ENCODE measurements around the gene ELL3. TPM values are rescaled to one million over a fixed set of nuclear protein-coding genes. Genes with fewer than 3 reads are reported as not detected.

Gene ELL3
- total and polyA plus RNA-seq, 10 of the 15 experiments (the other 5 are each of a cell fraction or from before 2014, with no cell fraction given) = 12.9 to 30.3 (median 20.2) TPM

GRCh38 chr15:43776101-43776717 is 557 bp downstream of the ELL3 start (continued):
- TF ChIP-seq SP1 (IDR thresholded peaks at IDR 0.05; ENCODE audit: low read depth, low read length) (peak; percentile 32), RFX5 (IDR thresholded peaks at IDR 0.05; ENCODE audit: low read depth, low read length) (no peak), SREBF2 (IDR thresholded peaks at IDR 0.05; ENCODE audit: low read length) (no peak), TBL1XR1 (IDR thresholded peaks at IDR 0.05; ENCODE audit: low read depth, low read length) (peak; percentile 79), CHD2 (IDR thresholded peaks at IDR 0.05; ENCODE audit: borderline replicate concordance, low read depth, low read length) (peak; percentile 69), SKIL (IDR thresholded peaks at IDR 0.05; ENCODE audit: low read depth, poor library complexity, severe bottlenecking) (peak; percentile 64), POLR2A (IDR thresholded peaks at IDR 0.05; ENCODE audit: low read depth, low read length) (peak; percentile 79), MYB (IDR thresholded peaks at IDR 0.05; ENCODE audit: borderline replicate concordance, low read depth, low read length) (no peak), ZNF687 (IDR thresholded peaks at IDR 0.05) (peak; percentile 49; the same call in 1 of the 2 replicates), KLF5 (IDR thresholded peaks at IDR 0.05; ENCODE audit: partially characterized antibody) (peak; percentile 42), CREB1 (IDR thresholded peaks at IDR 0.05; ENCODE audit: low read depth) (0 out of 2 replicates have a peak, but pooled peaks have one; percentile 48), SUPT20H (IDR thresholded peaks at IDR 0.05; ENCODE audit: borderline replicate concordance, control insufficient read depth, low read depth, low read length) (no peak), NFXL1 (IDR thresholded peaks at IDR 0.05; ENCODE audit: borderline replicate concordance) (no peak), GATAD2B (conservative IDR thresholded peaks at IDR 0.05; ENCODE audit: low read depth) (peak; percentile 85; the same call in 1 of the 2 replicates), CBFB (IDR thresholded peaks at IDR 0.05; ENCODE audit: low read depth) (peak; percentile 92), TCF3 (IDR thresholded peaks at IDR 0.05; ENCODE audit: borderline replicate concordance, insufficient read depth, low read depth, low read length) (peak; percentile 76), ZSCAN29 (IDR thresholded peaks at IDR 0.05) (peak; percentile 51; the same call in 1 of the 2 replicates), RAD21 (IDR thresholded peaks at IDR 0.05; ENCODE audit: insufficient read depth, low read depth, low read length) (no peak), IRF4 (IDR thresholded peaks at IDR 0.05; ENCODE audit: low read depth, low read length) (no peak), MEF2B (IDR thresholded peaks at IDR 0.05; ENCODE audit: partially characterized antibody, poor library complexity, severe bottlenecking) (peak; percentile 97), BHLHE40 (IDR thresholded peaks at IDR 0.05; ENCODE audit: borderline replicate concordance in 1 of 2, low read depth in 2 of 2, low read length in 1 of 2) (peak; percentile 86 to 92), BACH1 (IDR thresholded peaks at IDR 0.05; ENCODE audit: borderline replicate concordance) (peak; percentile 63; the same call in 1 of the 2 replicates), USF1 (IDR thresholded peaks at IDR 0.05; ENCODE audit: borderline replicate concordance, extremely low read length, insufficient read depth, low read depth, low read length) (no peak), PML (IDR thresholded peaks at IDR 0.05; ENCODE audit: low read length) (peak; percentile 48; the same call in 1 of the 2 replicates), CEBPB (IDR thresholded peaks at IDR 0.05; ENCODE audit: borderline replicate concordance in 1 of 2, low read depth in 2 of 2, low read length in 2 of 2) (no peak)

Measured in GM12878 (cell line).